Heart right ventricle (tissue), 16 donors: ENCODE data around the gene ATG2B. TPM values are rescaled to one million over a fixed set of nuclear protein-coding genes. Genes with fewer than 3 reads are reported as not detected.

ENCODE experiments used
- ATAC-seq, 8 donors: fragments of 200-7000 bp; cut with Tn5 transposase; one replicate each; pipeline ENCODE4 v1.9.1; 2020; ENCODE audit warnings: mild to moderate bottlenecking in 8 of 8, moderate library complexity in 8 of 8, moderate number of reproducible peaks in 1 of 8
- DNase-seq, 2 donors: peaks; one replicate each; pipeline ENCODE4 v3.0.0-alpha.2; 2020
- H3K27ac ChIP-seq, 10 donors: fragments of 200-600 bp; sonication (generic) in 2 of 10; one replicate each; pipeline versions ENCODE4 v1.5.0 to v1.8.0; 2020 to 2022; ENCODE audit warnings: mild to moderate bottlenecking in 3 of 10
- H3K27me3 ChIP-seq, 7 donors: fragments of 200-600 bp; one replicate each; pipeline ENCODE4 v1.8.0; 2021 to 2022; ENCODE audit warnings: mild to moderate bottlenecking in 2 of 7
- H3K36me3 ChIP-seq, 9 donors: fragments of 200-600 bp; sonication (generic) in 1 of 9; one replicate each; pipeline versions ENCODE4 v1.5.0 to v1.8.0; 2020 to 2022; ENCODE audit warnings: mild to moderate bottlenecking in 2 of 9
- H3K4me1 ChIP-seq, 9 donors: fragments of 200-600 bp; sonication (generic) in 1 of 9; one replicate each; pipeline versions ENCODE4 v1.5.0 to v1.8.0; 2020 to 2022; ENCODE audit warnings: mild to moderate bottlenecking in 4 of 9
- H3K4me3 ChIP-seq, 10 donors: fragments of 200-600 bp; sonication (generic) in 2 of 10; one replicate each; pipeline versions ENCODE4 v1.5.0 to v1.8.0; 2020 to 2022; ENCODE audit warnings: mild to moderate bottlenecking in 7 of 10, moderate library complexity in 2 of 10
- H3K9me3 ChIP-seq, 11 donors: fragments of 200-600 bp in 10 of 11; sonication (generic) in 2 of 11; one replicate each; pipeline versions ENCODE4 v1.5.0 to v1.8.0; 2013 to 2022; ENCODE audit warnings: mild to moderate bottlenecking in 2 of 11, control low read depth in 1 of 11, moderate library complexity in 1 of 11
- CTCF ChIP-seq, 9 donors: fragments of 200-600 bp; sonication (generic) in 2 of 9; IDR thresholded peaks; one replicate each; pipeline versions ENCODE4 v1.5.0 to v1.8.0; 2021 to 2022; ENCODE audit warnings: antibody characterized with exemption in 9 of 9, mild to moderate bottlenecking in 5 of 9, moderate library complexity in 1 of 9
- WGBS, 2 donors: extraction: QIAGEN DNeasy Blood & Tissue Kit; methylation state at CpG; one replicate each; pipeline ENCODE4 v1.1.7; 2013; ENCODE audit warnings: inconsistent platforms in 1 of 2; 5-methylcytosine and 5-hydroxymethylcytosine counted together
- intact Hi-C, 10 donors: fragments of 100-400 bp; cut with DNase I; formaldehyde crosslinking; loops; one replicate each; pipeline versions ENCODE4 v1.11.1 to v1.14.2; 2022
- polyA plus RNA-seq, 2 donors: library from polyadenylated mRNA; stranded (reverse); fragments of 200-250 nt; gene quantifications; one replicate each; pipeline ENCODE4 v1.2.3, GENCODE V29; 2013
- total RNA-seq, 10 donors: library from RNA; stranded (reverse); fragmentation: NEBNext Ultra II Directional in 3 of 10; extraction: Animal tissue kit (Norgen Biotek cat#: 25700) in 3 of 10; gene quantifications; one replicate each; pipeline versions ENCODE4 v1.2.1 to v1.2.4, GENCODE V29; 2021 to 2023
- donor health status: Arrhythmogenic right ventricular cardiomyopathy.
- donor health status: ischemic (EF 13 %, LVEDD 7.1; RV severe dilation, severe dysfunction).
- donor health status: healthy with polysubstance abuse.
- donor health status: DM: no; HTN: yes; CAD: no.
- donor health status: DM: no; HTN: no; CAD: no.
- donor health status: ischemic (EF 25% LVEDD 6.9; RV normal size, moderate dysfunction).
- donor health status: ischemic (EF 25% LVEDD 5.7; RV mildly dilated, moderate dysfunction).
- donor health status: healthy.
- donor health status: DM: yes; HTN: yes; CAD: no.
- donor health status: Ischemic cardiomyopathy.
- donor health status: ischemic (EF 35%, LVEDD 5.7; RV mildly dilated, moderate dysfunction).
- donor health status: nonischemic (EF 11% LVEDD 7.7; RV severe dilation, severe dysfunction).
- donor health status: DM: yes; HTN: yes; CAD: no.
- donor health status: PGD.
- donor health status: ischemic (EF 29% LVEDD 5.4; RV normal size, mild dysfunction).
- donor health status: nonischemic (EF 23%, LVEDD 6.1; RV moderate dilation, normal function).

ATG2B gene
- total and polyA plus RNA-seq, 12 donors = 2.4 to 20.2 (median 14.0) TPM

- DNase-seq = no peak
- 70 to 75% methylated on average over 6 of the region's 6 CpGs for WGBS, 2 donors
- intact Hi-C loops = loop anchor here in 9 of 10 donors (2.0 to 10.0 kb wide), 8 partner anchors 172 to 714 kb away; no protein-coding TSS in a partner anchor
- Histone ChIP-seq H3K36me3 (no peaks in the 10 kb centered on the region), H3K27me3 (no peaks in the 10 kb centered on the region), H3K4me3 (no peak overlapping the region), H3K27ac (no peak overlapping the region), H3K4me1 (peaks cover 0 to 10% (median 4%) of the 10 kb centered on the region in 9 donors), H3K9me3 (peaks cover 4 to 40% (median 14%) of the 10 kb centered on the region in 11 donors)
- TF ChIP-seq CTCF (IDR thresholded peaks at IDR 0.05) = no peak
- no peak for ATAC-seq
These were observed 88.6 kb downstream of the ATG2B start for GRCh38 chr14:96274543-96274942.

GRCh38 chr14:96274122-96274521 lies 89.0 kb downstream of the ATG2B start:
- WGBS, 2 donors = 72 to 81% methylated on average over 5 of the region's 5 CpGs
- no peak for DNase-seq
- Histone ChIP-seq H3K27me3 (no peaks in the 10 kb centered on the region), H3K4me3 (no peak overlapping the region), H3K36me3 (no peaks in the 10 kb centered on the region), H3K9me3 (peaks cover 4 to 40% (median 14%) of the 10 kb centered on the region in 11 donors), H3K27ac (no peak overlapping the region), H3K4me1 (peaks cover 0 to 10% (median 4%) of the 10 kb centered on the region in 9 donors)
- ATAC-seq = no peak
- intact Hi-C loops = loop anchor here in 9 of 10 donors (2.0 to 10.0 kb wide), 8 partner anchors 172 to 713 kb away; no protein-coding TSS in a partner anchor
- TF ChIP-seq CTCF (IDR thresholded peaks at IDR 0.05) = no peak

GRCh38 chr14:96273629-96274028 lies 89.5 kb downstream of the ATG2B start:
- Histone ChIP-seq H3K36me3 (no peaks in the 10 kb centered on the region), H3K4me3 (no peak overlapping the region), H3K9me3 (peaks cover 4 to 38% (median 14%) of the 10 kb centered on the region in 11 donors), H3K4me1 (peaks cover 0 to 10% (median 4%) of the 10 kb centered on the region in 9 donors), H3K27me3 (peaks cover 0 to 4% (median 0%) of the 10 kb centered on the region in 7 donors), H3K27ac (no peak overlapping the region)
- DNase-seq = no peak
- ATAC-seq = no peak
- WGBS, 2 donors = 88 to 89% methylated on average over 5 of the region's 5 CpGs
- TF ChIP-seq CTCF (IDR thresholded peaks at IDR 0.05) = no peak
- intact Hi-C loops = loop anchor here in 9 of 10 donors (2.0 to 10.0 kb wide), 8 partner anchors 171 to 713 kb away; no protein-coding TSS in a partner anchor

GRCh38 chr14:96272777-96273473 lies 90.2 kb downstream of the ATG2B start:
- Histone ChIP-seq H3K27ac (no peak overlapping the region), H3K27me3 (peaks cover 0 to 6% (median 0%) of the 10 kb centered on the region in 7 donors)
- TF ChIP-seq CTCF (IDR thresholded peaks at IDR 0.05) = no peak

More at GRCh38 chr14:96272777-96273473, 90.2 kb downstream of the ATG2B start:
- Histone ChIP-seq H3K4me3 (no peak overlapping the region), H3K4me1 (peaks cover 0 to 10% (median 4%) of the 10 kb centered on the region in 9 donors), H3K9me3 (peaks cover under 1 to 31% (median 7%) of the 10 kb centered on the region in 11 donors), H3K36me3 (no peaks in the 10 kb centered on the region)
- WGBS, 2 donors = 24 to 33% methylated on average over 3 of the region's 3 CpGs
- intact Hi-C loops = loop anchor here in 9 of 10 donors (5.0 to 10.0 kb wide), 5 partner anchors 171 to 708 kb away; no protein-coding TSS in a partner anchor
- ATAC-seq = no peak
- DNase-seq = no peak
